GM04504 (cell line): ENCODE data around the gene SLC22A23.
"Not testable (repeated sequence)": the region's sequence is repeated elsewhere in the genome, so short reads cannot be mapped to it uniquely, and the experiment has no call there.

Source experiments
- DNase-seq: peaks from one replicate; pipeline ENCODE4 v3.0.0-alpha.2; 2012; ENCODE audit warnings: low read depth

Gene SLC22A23

GRCh38 chr6:3384241-3385143, 72.4 kb downstream of the SLC22A23 start:
- DNase-seq, result no peak

- DNase-seq, result no peak
Observed at GRCh38 chr6:3383525-3383924, 73.3 kb downstream of the SLC22A23 start.

DNA sequence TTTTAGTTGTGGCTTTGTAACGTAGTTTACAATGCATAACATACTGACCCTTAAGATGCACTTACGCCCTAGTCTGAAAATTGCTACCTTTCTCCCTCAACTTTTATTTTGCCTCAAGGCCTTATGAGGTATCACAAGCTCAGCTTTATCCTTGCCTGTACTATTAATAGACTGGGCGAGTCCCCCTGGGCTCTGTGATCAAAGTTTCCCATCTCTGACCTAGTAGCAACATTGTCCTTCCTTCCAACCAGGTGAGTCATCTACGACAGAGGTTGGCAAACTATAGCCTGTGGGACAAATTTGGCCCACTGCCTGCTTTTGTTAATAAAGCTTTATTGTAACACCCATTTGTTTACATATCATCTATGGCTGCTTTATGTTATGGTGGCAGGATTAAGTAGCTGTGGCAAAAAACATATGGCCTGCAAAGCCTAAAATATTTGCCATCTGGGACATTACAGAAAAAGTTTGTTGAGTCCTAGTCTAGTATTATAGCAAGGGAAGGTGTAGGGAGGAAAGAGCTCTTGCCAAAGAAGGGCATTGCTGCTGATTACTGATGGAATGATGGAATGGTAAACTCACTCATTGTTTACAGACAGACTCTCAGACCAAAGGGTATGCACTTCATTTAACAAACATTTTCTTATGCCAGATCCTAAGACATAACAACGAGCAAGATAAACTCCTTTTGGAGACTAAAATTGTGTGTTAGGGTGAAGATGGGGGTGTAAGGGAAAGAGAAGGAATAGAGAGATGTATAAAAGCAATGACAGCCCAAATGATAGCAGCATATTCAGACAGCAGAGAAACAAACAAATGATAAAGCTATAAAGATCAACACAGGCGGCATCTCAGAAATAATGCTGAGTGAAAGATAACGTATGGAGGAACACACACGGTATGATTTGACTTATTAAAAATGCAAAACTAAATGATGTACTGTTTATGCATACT, 74.2 kb downstream of the SLC22A23 start:
- no peak for DNase-seq

DNA sequence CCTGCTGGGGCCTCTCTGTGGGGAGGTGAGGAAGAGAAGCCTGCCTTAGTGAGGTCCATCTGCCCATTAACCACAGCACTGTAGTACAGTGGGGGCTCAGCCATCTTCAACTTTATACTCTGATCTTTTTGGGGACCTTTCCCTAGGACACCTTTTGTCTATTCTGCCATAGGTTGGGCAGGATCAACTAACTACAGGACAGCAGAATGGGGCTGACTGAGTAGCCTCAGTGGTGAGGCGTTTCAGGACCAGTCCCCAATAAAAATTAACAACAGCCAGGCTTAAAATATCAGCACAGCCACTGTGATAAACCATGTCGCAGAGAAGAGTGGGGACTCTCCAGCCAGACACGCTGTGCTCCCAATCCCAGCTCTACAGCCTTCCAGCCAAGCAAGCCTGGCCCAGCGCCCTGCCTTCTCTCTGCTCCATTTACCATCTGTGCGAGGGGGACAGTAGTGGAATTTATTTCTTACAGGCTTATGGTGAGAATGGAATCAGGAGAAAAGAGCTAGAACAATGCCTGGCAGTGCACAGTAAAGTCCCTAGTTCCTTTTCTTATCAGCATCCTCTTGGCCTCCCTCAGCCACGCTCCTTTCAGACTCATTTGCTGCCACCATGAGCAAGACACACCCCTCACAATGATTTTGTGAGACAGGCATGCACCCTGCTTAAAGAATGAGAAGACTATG, 75.5 kb downstream of the SLC22A23 start:
- DNase-seq, result no peak

DNA sequence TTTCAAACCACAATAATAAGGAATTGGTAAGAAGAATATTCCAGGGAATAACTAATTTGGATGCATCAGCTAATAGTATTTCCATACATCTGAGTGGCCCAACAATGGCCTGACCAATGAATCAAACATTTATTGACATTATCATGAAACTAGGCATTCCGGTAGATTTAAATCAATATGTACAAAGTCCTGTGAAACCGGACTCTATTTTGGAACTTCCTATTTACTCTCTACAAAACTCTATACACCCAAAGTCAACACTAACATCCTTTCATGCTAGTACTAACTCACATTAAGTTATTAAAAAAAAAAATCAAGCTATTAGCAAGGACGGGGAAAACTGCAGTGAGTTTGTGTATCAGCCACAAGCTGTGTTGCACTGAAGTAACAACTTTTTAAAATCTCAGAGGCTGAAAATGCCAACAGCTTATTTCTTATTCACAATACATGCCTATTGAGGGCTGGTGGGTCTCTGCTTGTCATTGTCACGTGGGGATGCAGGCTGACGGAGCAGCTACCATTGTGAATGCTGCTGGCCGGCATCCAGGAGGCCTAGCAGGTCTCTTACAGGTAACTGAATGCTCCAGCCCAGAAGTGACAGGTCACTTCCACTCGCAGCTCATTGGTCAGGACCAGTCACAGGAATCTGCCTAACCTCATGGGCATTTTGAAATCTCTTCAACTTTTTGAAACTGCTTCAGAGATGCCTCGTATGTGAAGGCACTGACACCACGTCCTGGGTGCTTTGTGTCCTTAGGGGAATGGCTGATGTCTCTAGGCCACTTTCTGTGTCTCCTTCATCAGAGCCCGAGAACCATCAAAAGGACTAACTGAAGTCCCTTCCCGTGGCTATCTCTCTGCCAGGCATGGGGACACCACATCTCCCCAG, 76.3 kb downstream of the SLC22A23 start:
- DNase-seq, result no peak

DNA sequence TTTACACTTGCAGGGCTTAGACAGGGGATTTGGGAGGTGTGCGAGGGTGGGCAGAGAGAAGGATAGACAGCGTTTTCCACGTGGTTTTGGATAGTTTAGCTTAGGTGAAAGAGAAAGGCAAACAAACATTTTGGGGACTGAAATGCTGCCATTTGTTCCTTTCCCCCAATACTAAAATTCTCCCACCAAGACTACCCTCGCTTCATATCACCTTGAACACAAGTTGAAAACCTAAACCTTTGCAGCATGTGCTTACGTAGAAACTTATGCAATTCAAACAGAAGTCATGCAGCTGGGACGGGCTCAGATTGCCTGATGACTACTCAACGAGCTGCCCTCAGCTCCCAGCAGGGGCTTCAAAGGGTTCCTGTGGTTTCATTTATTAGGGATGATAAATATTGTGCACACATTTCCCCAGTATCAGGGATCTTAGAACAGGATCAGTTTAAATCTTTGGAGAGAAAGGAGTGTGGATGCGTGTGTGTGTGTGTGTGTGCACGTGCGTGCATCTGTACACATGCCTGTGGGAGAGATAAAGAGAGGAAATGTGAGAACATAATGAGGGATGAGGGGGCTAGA, 77.3 kb downstream of the SLC22A23 start:
- DNase-seq, result no peak

DNA sequence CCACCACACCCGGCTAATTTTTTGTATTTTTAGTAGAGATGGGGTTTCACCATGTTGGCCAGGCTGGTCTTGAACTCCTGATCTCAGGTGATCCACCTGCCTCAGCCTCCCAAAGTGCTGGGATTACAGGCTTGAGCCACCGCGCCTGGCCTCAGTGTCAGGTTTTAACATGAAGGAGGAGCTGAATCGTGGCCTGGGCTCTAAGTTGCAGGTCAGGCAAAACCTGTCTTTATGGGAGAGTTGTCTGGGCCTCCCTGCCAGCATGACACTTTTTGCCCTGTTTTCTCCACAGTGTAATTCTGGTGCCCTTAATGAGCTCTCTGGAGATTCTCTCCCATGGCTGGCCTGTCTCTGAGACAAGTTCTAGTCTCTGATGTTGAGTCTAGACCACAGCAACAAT, 78.0 kb downstream of the SLC22A23 start:
- DNase-seq, result not testable (repeated sequence)

- DNase-seq, result not testable (repeated sequence)
Observed at GRCh38 chr6:3378398-3378782, 78.5 kb downstream of the SLC22A23 start.

DNA sequence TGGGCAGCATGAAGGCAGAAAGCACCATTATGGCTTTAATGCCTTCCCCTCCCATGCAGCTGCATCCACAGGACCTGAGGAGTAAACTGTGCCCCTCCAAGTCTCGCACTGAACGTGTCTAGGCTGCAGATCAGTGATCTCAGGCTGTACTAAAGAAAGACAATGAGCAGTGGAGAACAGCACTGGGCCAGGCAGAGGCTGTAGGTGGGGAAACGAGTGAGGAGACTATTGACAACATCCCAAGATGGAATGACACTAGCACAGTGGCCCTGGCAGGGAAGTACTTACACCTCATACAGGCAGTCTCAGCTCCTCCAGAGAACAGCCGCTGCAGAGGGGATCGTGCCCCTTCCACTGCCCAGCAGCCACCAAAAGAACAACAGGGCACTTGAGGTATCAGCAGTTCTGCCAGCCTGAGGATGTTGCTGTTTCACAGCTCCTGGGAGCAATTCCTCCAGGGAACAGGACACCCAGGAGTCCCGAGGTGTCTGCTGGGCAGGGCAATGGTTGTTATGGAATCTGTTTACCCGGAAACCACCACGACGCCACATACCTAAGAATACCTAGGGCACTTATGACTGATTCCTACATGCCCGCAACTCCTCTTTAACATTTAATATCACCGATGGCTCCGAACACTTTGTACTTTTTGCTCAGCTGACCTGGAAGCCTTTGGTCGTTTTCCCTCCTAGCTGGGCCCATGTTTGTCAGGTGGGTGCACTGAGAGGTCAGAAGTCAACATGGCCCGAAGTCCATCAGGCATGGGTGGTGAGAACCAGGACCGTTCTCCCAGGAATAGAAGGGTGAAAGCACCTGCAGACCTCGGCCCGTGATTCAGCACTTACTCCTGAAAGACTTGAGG, 79.1 kb downstream of the SLC22A23 start:
- no peak for DNase-seq

DNA sequence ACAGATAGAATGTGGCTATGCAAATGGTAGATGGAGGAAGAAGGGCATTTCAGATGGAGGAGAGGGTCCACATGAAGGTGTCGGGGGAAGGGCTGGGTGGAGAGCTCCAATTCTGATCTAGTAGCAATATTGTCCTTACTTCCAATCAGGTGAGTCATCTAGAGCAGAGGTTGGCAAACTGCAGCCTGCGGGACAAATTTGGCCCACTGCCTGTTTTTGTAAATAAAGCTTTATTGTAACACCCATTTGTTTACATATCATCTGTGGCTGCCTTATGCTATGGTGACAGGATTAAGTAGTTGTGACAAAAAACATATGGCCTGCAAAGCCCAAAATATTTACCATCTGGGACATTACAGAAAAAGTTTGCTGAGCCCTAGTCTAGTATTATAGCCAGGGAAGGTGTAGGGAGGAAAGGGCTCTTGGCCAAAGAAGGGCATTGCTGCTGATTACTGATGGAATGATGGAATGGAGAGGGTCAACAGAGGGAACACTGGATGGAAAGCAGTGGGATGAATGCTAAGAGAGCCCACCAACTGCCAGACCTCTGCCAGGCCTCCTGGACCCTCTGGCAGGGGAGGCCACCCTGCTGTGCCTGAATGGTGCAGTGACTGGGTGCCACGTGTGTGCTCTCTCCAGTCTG, 79.8 kb downstream of the SLC22A23 start:
- no peak for DNase-seq

- DNase-seq, result no peak
Observed at GRCh38 chr6:3376064-3376463, 80.8 kb downstream of the SLC22A23 start.

GRCh38 chr6:3373597-3374203, 83.2 kb downstream of the SLC22A23 start:
- no peak for DNase-seq

- no peak for DNase-seq
Observed at GRCh38 chr6:3372912-3373554, 83.8 kb downstream of the SLC22A23 start.

DNA sequence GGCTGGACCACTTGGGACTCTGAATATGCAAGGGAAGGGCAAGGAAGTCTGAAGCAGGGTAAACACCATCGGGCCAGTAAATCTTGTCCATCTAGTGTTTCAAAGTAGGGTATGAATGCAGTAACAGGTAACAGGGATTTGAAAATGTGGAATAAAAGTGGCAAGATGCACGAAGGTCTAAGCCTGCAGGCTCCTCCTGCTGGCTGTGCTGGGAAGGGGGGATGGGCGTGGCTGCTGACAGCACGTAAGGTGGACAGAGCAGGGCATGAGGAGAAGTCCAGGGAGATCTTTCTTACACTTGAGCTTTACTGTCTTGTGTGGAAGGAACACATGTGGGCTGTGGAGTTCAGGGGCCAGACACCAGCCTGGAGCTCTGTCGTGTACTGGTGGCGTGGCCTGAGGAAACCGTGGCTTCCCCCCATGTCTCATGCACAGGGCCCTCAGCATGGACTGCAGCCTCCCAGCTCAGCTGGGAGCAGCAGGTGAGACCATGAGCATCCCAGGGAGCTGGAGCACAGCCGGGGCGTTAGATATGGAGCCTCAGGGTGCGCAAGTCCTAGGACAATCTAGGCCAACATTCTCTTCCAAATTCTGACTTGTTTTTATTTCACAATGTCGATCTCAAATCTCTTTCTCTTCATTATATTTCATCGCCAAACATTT, 84.5 kb downstream of the SLC22A23 start:
- DNase-seq, result no peak

- DNase-seq, result no peak
Observed at GRCh38 chr6:3371222-3371949, 85.5 kb downstream of the SLC22A23 start.

GRCh38 chr6:3370361-3371221, 86.3 kb downstream of the SLC22A23 start:
- DNase-seq, result no peak
